ENCODE results near the gene SAG.
"Not testable (repeated sequence)": the region's sequence is repeated elsewhere in the genome, so short reads cannot be mapped to it uniquely, and the experiment has no call there.

GRCh38 chr2:233374776-233375175 is 67.2 kb downstream of the SAG start:
- TF ChIP-seq, protein P1, sequence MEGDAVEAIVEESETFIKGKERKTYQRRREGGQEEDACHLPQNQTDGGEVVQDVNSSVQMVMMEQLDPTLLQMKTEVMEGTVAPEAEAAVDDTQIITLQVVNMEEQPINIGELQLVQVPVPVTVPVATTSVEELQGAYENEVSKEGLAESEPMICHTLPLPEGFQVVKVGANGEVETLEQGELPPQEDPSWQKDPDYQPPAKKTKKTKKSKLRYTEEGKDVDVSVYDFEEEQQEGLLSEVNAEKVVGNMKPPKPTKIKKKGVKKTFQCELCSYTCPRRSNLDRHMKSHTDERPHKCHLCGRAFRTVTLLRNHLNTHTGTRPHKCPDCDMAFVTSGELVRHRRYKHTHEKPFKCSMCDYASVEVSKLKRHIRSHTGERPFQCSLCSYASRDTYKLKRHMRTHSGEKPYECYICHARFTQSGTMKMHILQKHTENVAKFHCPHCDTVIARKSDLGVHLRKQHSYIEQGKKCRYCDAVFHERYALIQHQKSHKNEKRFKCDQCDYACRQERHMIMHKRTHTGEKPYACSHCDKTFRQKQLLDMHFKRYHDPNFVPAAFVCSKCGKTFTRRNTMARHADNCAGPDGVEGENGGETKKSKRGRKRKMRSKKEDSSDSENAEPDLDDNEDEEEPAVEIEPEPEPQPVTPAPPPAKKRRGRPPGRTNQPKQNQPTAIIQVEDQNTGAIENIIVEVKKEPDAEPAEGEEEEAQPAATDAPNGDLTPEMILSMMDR (IDR thresholded peaks at IDR 0.05; ENCODE audit: poor library complexity), result not testable (repeated sequence)
- not testable (repeated sequence) for TF ChIP-seq EZH2 (IDR thresholded peaks at IDR 0.05; ENCODE audit: borderline replicate concordance)

Measured in hepatocyte (in vitro differentiated cells).